Neural cell (in vitro differentiated cells): Measurements from ENCODE around the gene CENPV. TPM values are rescaled to one million over a fixed set of nuclear protein-coding genes. Genes with fewer than 3 reads are reported as not detected.
"Not testable (repeated sequence)": the region's sequence is repeated elsewhere in the genome, so short reads cannot be mapped to it uniquely, and the experiment has no call there.

Source experiments
- H2AFZ ChIP-seq: fragments of 200-600, 300-800 bp; sonication (generic), shearing (Covaris generic); 2 replicates; pipeline ENCODE4 v1.6.0; 2014; ENCODE audit warnings: low read depth, mild to moderate bottlenecking, antibody characterized with exemption, low read length, moderate library complexity
- H3F3A ChIP-seq: fragments of 200-600 bp; shearing (Covaris generic); 2 replicates; pipeline ENCODE4 v1.6.1; 2016; ENCODE audit warnings: mild to moderate bottlenecking, moderate library complexity, mixed read lengths, antibody characterized with exemption, low read length; ENCODE audit not compliant: insufficient read depth, poor library complexity, severe bottlenecking
- H3K27ac ChIP-seq: fragments of 200-600, 300-800 bp; sonication (generic), shearing (Covaris generic); 2 replicates; pipeline ENCODE4 v1.5.1; 2014; ENCODE audit warnings: mild to moderate bottlenecking, low read length, moderate library complexity
- H3K27me3 ChIP-seq: fragments of 300-800, 200-600 bp; sonication (generic), shearing (Covaris generic); 2 replicates; pipeline ENCODE4 v1.6.0; 2014; ENCODE audit warnings: mild to moderate bottlenecking, low read depth, low read length, moderate library complexity; ENCODE audit not compliant: insufficient read depth
- H3K36me3 ChIP-seq: fragments of 300-800, 200-600 bp; sonication (generic), shearing (Covaris generic); 2 replicates; pipeline ENCODE4 v1.5.1; 2014; ENCODE audit warnings: mild to moderate bottlenecking, antibody characterized with exemption, low read length, moderate library complexity; ENCODE audit not compliant: insufficient read depth
- H3K4me2 ChIP-seq: fragments of 300-800, 200-600 bp; sonication (generic), shearing (Covaris generic); 2 replicates; pipeline ENCODE4 v1.6.0; 2014; ENCODE audit warnings: mild to moderate bottlenecking, low read length
- H3K4me3 ChIP-seq: fragments of 300-800, 200-600 bp; sonication (generic), shearing (Covaris generic); 2 replicates; pipeline ENCODE4 v1.5.1; 2014; ENCODE audit warnings: mild to moderate bottlenecking, low read length, moderate library complexity
- H3K79me2 ChIP-seq: fragments of 200-600 bp; shearing (Covaris generic); replicated peaks from 2 replicates; pipeline ENCODE4 v1.6.0; 2014; ENCODE audit warnings: mild to moderate bottlenecking, low read length, moderate library complexity; ENCODE audit not compliant: insufficient read depth
- H3K9ac ChIP-seq: fragments of 300-800, 200-600 bp; sonication (generic), shearing (Covaris generic); 2 replicates; pipeline ENCODE4 v1.6.1; 2016; ENCODE audit warnings: mild to moderate bottlenecking, low read length, mixed read lengths
- H3K9me2 ChIP-seq: fragments of 200-600 bp; shearing (Covaris generic); 2 replicates; pipeline ENCODE4 v1.6.1; 2016; ENCODE audit warnings: mild to moderate bottlenecking, low read length, mixed read lengths; ENCODE audit not compliant: insufficient read depth
- H3K9me3 ChIP-seq: fragments of 200-600, 300-800 bp; sonication (generic), shearing (Covaris generic); 2 replicates; pipeline ENCODE4 v1.6.1; 2016; ENCODE audit warnings: mild to moderate bottlenecking, mixed run types, low read length, moderate library complexity, mixed read lengths
- H4K20me1 ChIP-seq: fragments of 200-600 bp; shearing (Covaris generic); 2 replicates; pipeline ENCODE4 v1.6.1; 2016; ENCODE audit warnings: mild to moderate bottlenecking, mixed run types; ENCODE audit not compliant: insufficient read depth
- CTCF ChIP-seq: fragments of 450-650 bp; IDR thresholded peaks from 2 replicates; pipeline ENCODE4 v1.5.1; 2014; ENCODE audit warnings: antibody characterized with exemption, mild to moderate bottlenecking, moderate library complexity; ENCODE audit not compliant: poor library complexity, severe bottlenecking
- EP300 ChIP-seq: fragments of 450-650 bp; conservative IDR thresholded peaks from 2 replicates; pipeline ENCODE4 v1.6.1; 2014; ENCODE audit warnings: antibody characterized with exemption, mild to moderate bottlenecking, moderate library complexity; ENCODE audit not compliant: poor library complexity, severe bottlenecking
- EZH2 ChIP-seq: fragments of 200-600, 300-800 bp; shearing (Covaris generic), sonication (generic); IDR thresholded peaks from 2 replicates; pipeline ENCODE4 v1.6.1; 2014; ENCODE audit warnings: antibody characterized with exemption, low read length, borderline replicate concordance, mild to moderate bottlenecking; ENCODE audit not compliant: insufficient read depth, poor library complexity, severe bottlenecking
- MXI1 ChIP-seq: fragments of 450-650 bp; conservative IDR thresholded peaks from 2 replicates; pipeline ENCODE4 v1.6.1; 2014; ENCODE audit warnings: antibody characterized with exemption, mild to moderate bottlenecking; ENCODE audit not compliant: poor library complexity, severe bottlenecking
- POLR2AphosphoS5 ChIP-seq: IDR thresholded peaks from 2 replicates; pipeline ENCODE4 v1.6.1; 2012
- RAD21 ChIP-seq: fragments of 450-650 bp; conservative IDR thresholded peaks from 2 replicates; pipeline ENCODE4 v1.6.1; 2014; ENCODE audit warnings: antibody characterized with exemption, mild to moderate bottlenecking, moderate library complexity
- REST ChIP-seq: IDR thresholded peaks from 2 replicates; pipeline ENCODE4 v1.6.1; 2012; ENCODE audit warnings: borderline replicate concordance
- SMC3 ChIP-seq: fragments of 450-650 bp; conservative IDR thresholded peaks from 2 replicates; pipeline ENCODE4 v1.6.1; 2014; ENCODE audit warnings: antibody characterized with exemption, mild to moderate bottlenecking, moderate library complexity; ENCODE audit not compliant: poor library complexity
- polyA minus RNA-seq: library from RNA; depleted of rRNA, polyadenylated mRNA; stranded (reverse); fragments of >200 nt; gene quantifications from 2 replicates; pipeline ENCODE4 v1.2.3, GENCODE V29; 2014
- polyA plus RNA-seq: library from polyadenylated mRNA; depleted of rRNA; stranded (reverse); fragments of >200 nt; gene quantifications from 2 replicates; pipeline ENCODE4 v1.2.3, GENCODE V29; 2014

The CENPV gene
- 291 and 308 TPM in 2 replicates for polyA plus RNA-seq
- polyA minus RNA-seq, result 123 and 124 TPM in 2 replicates

GRCh38 chr17:16353317-16354174 lies at the start of gene CENPV:
Gene CENPV (minus strand): TSS chr17:16353469. CDS start chr17:16353436, 33 bp downstream.
- peak within 1 kb of the TSS; percentile 64 for H3K4me2 ChIP-seq
- peaks cover 5% of the 10 kb centered on the region for H3F3A ChIP-seq
- TF ChIP-seq EZH2 (no peak), POLR2AphosphoS5 (peak; percentile 80), EP300 (no peak), CTCF (peak; percentile 57), MXI1 (no peak), SMC3 (no peak), RAD21 (peak; percentile 12)
- peak within 1 kb of the TSS; percentile 96 for H3K9ac ChIP-seq
- H3K27me3 ChIP-seq, result no peaks in the 10 kb centered on the region
- H2AFZ ChIP-seq, result peak within 1 kb of the TSS; percentile 92
- H3K79me2 ChIP-seq, result peaks cover 35% of the 10 kb centered on the region
- no peaks in the 10 kb centered on the region for H3K9me2 ChIP-seq
- no peaks in the 10 kb centered on the region for H3K36me3 ChIP-seq
- H3K9me3 ChIP-seq, result no peaks in the 10 kb centered on the region
- H3K4me3 ChIP-seq, result peak within 1 kb of the TSS; percentile 73
- H4K20me1 ChIP-seq, result no peaks in the 10 kb centered on the region
- H3K27ac ChIP-seq, result peak within 1 kb of the TSS; percentile 97

GRCh38 chr17:16398270-16399267 lies 45.3 kb upstream of the CENPV start:
- no peak for TF ChIP-seq EP300
- no peak for TF ChIP-seq REST
- no peak for TF ChIP-seq MXI1
- H4K20me1 ChIP-seq, result no peaks in the 10 kb centered on the region
- no peaks in the 10 kb centered on the region for H3K79me2 ChIP-seq
- no peak overlapping the region for H3K9ac ChIP-seq
- H3K27ac ChIP-seq, result no peak overlapping the region
- H3K4me3 ChIP-seq, result no peak overlapping the region
- H3K36me3 ChIP-seq, result no peaks in the 10 kb centered on the region
- H2AFZ ChIP-seq, result no peak overlapping the region
- H3K9me3 ChIP-seq, result no peaks in the 10 kb centered on the region
- H3K9me2 ChIP-seq, result no peaks in the 10 kb centered on the region
- no peak overlapping the region for H3K4me2 ChIP-seq
- no peaks in the 10 kb centered on the region for H3F3A ChIP-seq
- no peaks in the 10 kb centered on the region for H3K27me3 ChIP-seq

GRCh38 chr17:16396693-16397092 lies 43.4 kb upstream of the CENPV start:
- not testable (repeated sequence) for H2AFZ ChIP-seq, H3K27me3 ChIP-seq, H3K36me3 ChIP-seq, H3K9me3 ChIP-seq, H3K27ac ChIP-seq, H3K4me3 ChIP-seq, H3F3A ChIP-seq, H4K20me1 ChIP-seq, H3K79me2 ChIP-seq, H3K9me2 ChIP-seq, H3K4me2 ChIP-seq, H3K9ac ChIP-seq

- H3K27me3 ChIP-seq, H3K4me2 ChIP-seq, H3K9ac ChIP-seq, H2AFZ ChIP-seq, H3K79me2 ChIP-seq, H3F3A ChIP-seq, H4K20me1 ChIP-seq, H3K9me2 ChIP-seq, H3K9me3 ChIP-seq, H3K4me3 ChIP-seq, H3K27ac ChIP-seq, H3K36me3 ChIP-seq: not testable (repeated sequence)
These were observed 42.6 kb upstream of the CENPV start for GRCh38 chr17:16395887-16396286.
